ENCODE data around the gene NSMF. TPM values are rescaled to one million over a fixed set of nuclear protein-coding genes. Genes with fewer than 3 reads are reported as not detected.

The NSMF gene, protein sequence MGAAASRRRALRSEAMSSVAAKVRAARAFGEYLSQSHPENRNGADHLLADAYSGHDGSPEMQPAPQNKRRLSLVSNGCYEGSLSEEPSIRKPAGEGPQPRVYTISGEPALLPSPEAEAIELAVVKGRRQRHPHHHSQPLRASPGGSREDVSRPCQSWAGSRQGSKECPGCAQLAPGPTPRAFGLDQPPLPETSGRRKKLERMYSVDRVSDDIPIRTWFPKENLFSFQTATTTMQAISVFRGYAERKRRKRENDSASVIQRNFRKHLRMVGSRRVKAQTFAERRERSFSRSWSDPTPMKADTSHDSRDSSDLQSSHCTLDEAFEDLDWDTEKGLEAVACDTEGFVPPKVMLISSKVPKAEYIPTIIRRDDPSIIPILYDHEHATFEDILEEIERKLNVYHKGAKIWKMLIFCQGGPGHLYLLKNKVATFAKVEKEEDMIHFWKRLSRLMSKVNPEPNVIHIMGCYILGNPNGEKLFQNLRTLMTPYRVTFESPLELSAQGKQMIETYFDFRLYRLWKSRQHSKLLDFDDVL
- total RNA-seq: 10 to 100 TPM in 4 of 10 donors, 1 to 10 TPM in 6; 5.3 to 17.0 (median 9.0) TPM
- 10 to 100 TPM; 18.3 to 29.3 TPM for polyA plus RNA-seq
- long read RNA-seq, donor 1, transcript NSMF-201 (15 exons, 2,981 nt): major isoform, 16 of 34 reads
- long read RNA-seq, donor 1, partial matches to known transcripts: 7 of 34 reads
- long read RNA-seq, donor 1, other reads (novel, unspliced or antisense): 8 of 34 reads
- long read RNA-seq, donor 2, transcript NSMF-201 (15 exons, 2,981 nt): major isoform, 9 of 26 reads
- long read RNA-seq, donor 2, partial matches to known transcripts: 2 of 26 reads
- long read RNA-seq, donor 2, other reads (novel, unspliced or antisense): 12 of 26 reads
- long read RNA-seq, donor 3, partial matches to known transcripts: 13 of 19 reads
- long read RNA-seq, donor 3, other reads (novel, unspliced or antisense): 4 of 19 reads

DNA sequence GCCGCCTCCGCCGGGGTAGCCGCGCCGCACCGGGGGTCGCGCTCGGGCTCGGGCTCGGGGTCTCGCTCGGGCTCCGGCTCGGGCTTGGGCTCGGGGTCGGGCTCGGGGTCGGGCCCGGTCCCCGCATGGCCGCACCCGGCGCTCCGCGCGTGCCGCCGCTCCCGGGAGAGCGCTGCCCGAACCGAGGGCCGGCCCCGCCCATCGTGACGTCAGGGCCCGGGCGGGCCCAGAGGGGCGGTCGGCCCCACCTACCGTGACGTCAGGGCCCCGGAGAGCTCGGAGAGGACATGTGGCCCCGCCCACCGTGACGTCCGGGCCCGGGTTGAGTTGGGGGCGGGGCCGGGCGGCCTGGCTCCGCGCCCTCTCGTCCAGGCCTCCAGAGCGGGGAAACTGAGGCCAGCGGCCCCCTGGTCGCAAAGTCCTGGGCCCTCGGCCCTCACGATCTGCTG, at the start of gene NSMF:
NSMF (minus strand) TSS at position 183 of the 449 bp plus-strand sequence. CDS start 232 bp downstream, outside the sequence.
- Histone ChIP-seq H3K4me3 (peak within 1 kb of the TSS; percentile 45 to 81 (median 68)), H3K27ac (peak within 1 kb of the TSS; percentile 3 to 89 (median 72)), H3K9me3 (no peaks in the 10 kb centered on the region), H3K27me3 (peaks cover 0 to 14% (median 0%) of the 10 kb centered on the region in 7 donors), H3K4me1 (peaks cover 19 to 44% (median 29%) of the 10 kb centered on the region in 9 donors), H3K36me3 (peaks cover 0 to 24% (median 0%) of the 10 kb centered on the region in 9 donors)
- intact Hi-C loops (cut with DNase I): loop anchor here in 2 of 10 donors (5.0 to 10.0 kb wide), 2 partner anchors 37 to 146 kb away; partner anchors contain the start of genes ARRDC1 (in 1 of the 2), EXD3 (in 1 of the 2) and NOXA1 (in 1 of the 2)
- ATAC-seq (peak; percentile 85 to 95 (median 92)), DNase-seq (peak; percentile 92 to 96)
- 0 to 1% methylated on average over 50 to 62 of the region's 62 CpGs for WGBS, 2 donors
- TF ChIP-seq, protein P1, sequence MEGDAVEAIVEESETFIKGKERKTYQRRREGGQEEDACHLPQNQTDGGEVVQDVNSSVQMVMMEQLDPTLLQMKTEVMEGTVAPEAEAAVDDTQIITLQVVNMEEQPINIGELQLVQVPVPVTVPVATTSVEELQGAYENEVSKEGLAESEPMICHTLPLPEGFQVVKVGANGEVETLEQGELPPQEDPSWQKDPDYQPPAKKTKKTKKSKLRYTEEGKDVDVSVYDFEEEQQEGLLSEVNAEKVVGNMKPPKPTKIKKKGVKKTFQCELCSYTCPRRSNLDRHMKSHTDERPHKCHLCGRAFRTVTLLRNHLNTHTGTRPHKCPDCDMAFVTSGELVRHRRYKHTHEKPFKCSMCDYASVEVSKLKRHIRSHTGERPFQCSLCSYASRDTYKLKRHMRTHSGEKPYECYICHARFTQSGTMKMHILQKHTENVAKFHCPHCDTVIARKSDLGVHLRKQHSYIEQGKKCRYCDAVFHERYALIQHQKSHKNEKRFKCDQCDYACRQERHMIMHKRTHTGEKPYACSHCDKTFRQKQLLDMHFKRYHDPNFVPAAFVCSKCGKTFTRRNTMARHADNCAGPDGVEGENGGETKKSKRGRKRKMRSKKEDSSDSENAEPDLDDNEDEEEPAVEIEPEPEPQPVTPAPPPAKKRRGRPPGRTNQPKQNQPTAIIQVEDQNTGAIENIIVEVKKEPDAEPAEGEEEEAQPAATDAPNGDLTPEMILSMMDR (IDR thresholded peaks at IDR 0.05): no peak

DNA sequence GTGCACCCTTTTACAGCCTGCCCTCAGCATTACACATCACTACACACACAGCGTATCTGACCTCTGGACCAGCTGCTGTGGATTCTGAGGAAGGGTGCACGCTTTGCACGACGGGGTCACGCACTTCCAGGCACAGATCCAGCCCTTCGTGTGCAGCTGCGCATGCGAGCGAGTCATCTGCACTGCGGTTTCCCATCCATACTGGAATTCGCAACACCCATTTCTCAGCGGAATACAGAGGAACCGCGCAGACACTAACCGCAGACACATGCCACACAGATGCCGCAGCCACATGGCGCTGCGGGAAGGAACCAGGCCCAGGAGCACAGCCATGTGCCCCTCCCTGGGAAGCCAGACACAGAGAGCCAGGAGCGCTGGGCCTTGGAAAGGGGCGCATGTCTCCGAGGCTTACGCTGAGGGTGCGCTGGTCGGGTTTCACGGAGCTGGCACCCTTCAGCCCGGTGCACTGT, 47.6 kb upstream of the NSMF start:
- H3K27me3 ChIP-seq: no peaks in the 10 kb centered on the region
- peaks cover 0 to 3% (median 0%) of the 10 kb centered on the region in 11 donors for H3K9me3 ChIP-seq
- peaks cover 0 to 4% (median 0%) of the 10 kb centered on the region in 9 donors for H3K36me3 ChIP-seq
- WGBS, 2 donors: 85% methylated on average over 26 of the region's 26 CpGs
- no peak overlapping the region for H3K4me3 ChIP-seq
- ATAC-seq (peak in 5 of 8 donors; percentile 20 to 38 (median 31)), DNase-seq (no peak)
- TF ChIP-seq, protein P1 (IDR thresholded peaks at IDR 0.05): no peak
- intact Hi-C loops (cut with DNase I): no loop called here
- H3K4me1 ChIP-seq: no peaks in the 10 kb centered on the region
- H3K27ac ChIP-seq: no peak overlapping the region

DNA sequence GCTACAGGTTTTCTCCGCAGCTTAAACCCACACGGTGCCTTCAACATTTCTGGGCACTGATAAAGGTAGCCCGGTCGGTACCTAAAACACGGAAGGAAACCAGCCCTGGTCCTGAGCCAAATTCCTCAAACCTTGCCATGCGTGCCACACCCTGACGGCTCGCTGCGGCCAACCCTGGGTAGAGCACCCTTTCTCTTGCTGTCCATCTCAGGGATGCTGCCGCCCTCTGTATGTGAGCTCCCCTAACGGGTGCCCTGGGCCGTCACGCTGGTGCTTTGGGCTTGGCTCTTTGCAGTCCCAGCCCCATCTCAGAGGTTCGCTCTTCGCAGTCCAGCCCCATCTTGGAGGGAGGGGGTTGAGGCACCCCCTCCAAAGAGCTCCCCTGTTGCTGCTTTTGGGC, 47.1 kb upstream of the NSMF start:
- TF ChIP-seq, protein P1 (IDR thresholded peaks at IDR 0.05): no peak
- 87 to 90% methylated on average over 15 of the region's 15 CpGs for WGBS, 2 donors
- H3K27me3 ChIP-seq: no peaks in the 10 kb centered on the region
- H3K27ac ChIP-seq: no peak overlapping the region
- ATAC-seq (peak in 3 of 8 donors; percentile 18 to 38 (median 22)), DNase-seq (no peak)
- intact Hi-C loops (cut with DNase I): no loop called here
- peaks cover 0 to 3% (median 0%) of the 10 kb centered on the region in 11 donors for H3K9me3 ChIP-seq
- no peaks in the 10 kb centered on the region for H3K4me1 ChIP-seq
- peaks cover 0 to 8% (median 0%) of the 10 kb centered on the region in 9 donors for H3K36me3 ChIP-seq
- no peak overlapping the region for H3K4me3 ChIP-seq
